Measurements from ENCODE around the gene TMEM131. TPM values are rescaled to one million over a fixed set of nuclear protein-coding genes. Genes with fewer than 3 reads are reported as not detected.

The TMEM131 gene
- total and polyA plus RNA-seq, 10 of the 15 experiments (the other 5 are each of a cell fraction or from before 2014, with no cell fraction given), result 6.0 to 48.2 (median 23.2) TPM

DNA sequence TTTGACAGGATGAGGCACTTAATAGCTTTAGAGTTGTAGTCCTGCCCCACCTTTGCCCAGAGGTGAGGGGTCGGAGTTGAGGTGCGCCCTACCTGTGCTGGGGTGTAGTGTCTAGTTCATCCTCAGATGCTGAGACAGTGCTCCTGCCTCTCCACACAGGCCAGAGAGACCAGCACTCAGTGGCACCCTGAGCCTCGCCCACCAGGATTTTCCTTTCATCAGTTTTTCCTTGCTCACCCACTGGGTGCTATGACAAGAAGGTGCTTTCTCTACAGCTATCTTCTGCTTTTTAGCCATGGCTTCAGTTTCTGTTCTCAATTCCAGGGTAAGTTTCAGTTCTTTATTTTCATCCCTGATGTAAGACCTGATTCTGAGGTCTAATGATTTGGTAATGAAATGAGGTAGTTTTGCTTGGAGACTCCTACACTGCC lies 16.8 kb upstream of the TMEM131 start:
- H3K9ac ChIP-seq (ENCODE audit: control insufficient read depth, insufficient read depth, low read length), result peak overlapping the region; percentile 76
- DNase-seq (ENCODE audit: low read depth, low spot score) (peak; percentile 88), FAIRE-seq (peak; percentile 83), ATAC-seq (peak; percentile 83)
- peak overlapping the region; percentile 46 for H3K4me3 ChIP-seq
- peak overlapping the region; percentile 32; the same call in 1 of the 2 replicates for H2AFZ ChIP-seq (ENCODE audit: control insufficient read depth, low read depth, low read length)
- H3K4me1 ChIP-seq (ENCODE audit: control insufficient read depth, insufficient read depth, low read length), result peaks cover 55% of the 10 kb centered on the region
- no peaks in the 10 kb centered on the region for H3K9me3 ChIP-seq (replicated peaks; ENCODE audit: control insufficient read depth, insufficient read depth, low read length)
- no peaks in the 10 kb centered on the region for H4K20me1 ChIP-seq (ENCODE audit: control insufficient read depth, insufficient read depth)
- ChIA-PET POLR2A (interaction anchor here (0.6 to 1.2 kb wide), 6 partner anchors 10 to 464 kb away, joined by 3 to 6 read pairs (median 4); no protein-coding TSS in a partner anchor), SMC1A (ENCODE audit: uncharacterized antibody, unreplicated experiment) (interaction anchor here (0.6 to 2.6 kb wide), 21 partner anchors 9 to 257 kb away, joined by 3 to 28 read pairs (median 4); no protein-coding TSS in a partner anchor), CTCF (interaction anchor here (0.7 to 1.3 kb wide), 5 partner anchors 15 to 440 kb away, joined by 3 to 5 read pairs (median 4); no protein-coding TSS in a partner anchor), RAD21 (ENCODE audit: unreplicated experiment) (interaction anchor here (0.7 to 3.8 kb wide), 8 partner anchors 10 to 206 kb away, joined by 3 to 26 read pairs (median 5); no protein-coding TSS in a partner anchor)
- intact Hi-C loops (cut with micrococcal nuclease; ENCODE audit: unreplicated experiment) (loop anchor here (1.0 to 10.0 kb wide), 5 partner anchors 15 to 452 kb away; partner anchors contain the start of genes TMEM131 and VWA3B), in situ Hi-C loops (cut with MboI) (loop anchor here (25.0 kb wide), 1 partner anchor 1950 kb away; no protein-coding TSS in a partner anchor)
- peak overlapping the region; percentile 97 for H3K27ac ChIP-seq (ENCODE audit: control insufficient read depth, insufficient read depth)
- WGBS (ENCODE audit: insufficient coverage, insufficient replicate concordance, low lambda C conversion rate, missing lambda C conversion rate), result 0% methylated on average over 3 of the region's 3 CpGs
- no TSS peak for BruUV-seq (replicated peaks)
- no peaks in the 10 kb centered on the region for H3K36me3 ChIP-seq (ENCODE audit: control insufficient read depth in 2 of 2, insufficient read depth in 2 of 2, low read length in 1 of 2)
- H3K27me3 ChIP-seq (replicated peaks in 1 of 2; ENCODE audit: control insufficient read depth in 2 of 2, insufficient read depth in 2 of 2, low read length in 1 of 2), result no peaks in the 10 kb centered on the region
- H3K4me2 ChIP-seq (ENCODE audit: control insufficient read depth, insufficient read depth), result peak overlapping the region; percentile 98
- no peaks in the 10 kb centered on the region for H3K79me2 ChIP-seq (ENCODE audit: control insufficient read depth, insufficient read depth, low read length)
- TF ChIP-seq EED (IDR thresholded peaks at IDR 0.05; ENCODE audit: low read depth) (peak; percentile 99), RAD21 (IDR thresholded peaks at IDR 0.05; ENCODE audit: insufficient read depth, low read depth, low read length) (0 out of 2 replicates have a peak, but pooled peaks have one; percentile 24), ZNF24 (IDR thresholded peaks at IDR 0.05) (peak; percentile 83), BCL3 (IDR thresholded peaks at IDR 0.05; ENCODE audit: borderline replicate concordance, insufficient read depth, low read depth, low read length, poor library complexity, severe bottlenecking) (peak; percentile 43), NR2F1 (conservative IDR thresholded peaks at IDR 0.05) (peak; percentile 88), RUNX3 (IDR thresholded peaks at IDR 0.05; ENCODE audit: low read length) (peak; percentile 89), MEF2B (IDR thresholded peaks at IDR 0.05; ENCODE audit: partially characterized antibody, poor library complexity, severe bottlenecking) (peak; percentile 71), POLR2AphosphoS5 (IDR thresholded peaks at IDR 0.05; ENCODE audit: low read length) (0 out of 2 replicates have a peak, but pooled peaks have one; percentile 51), BCL11A (IDR thresholded peaks at IDR 0.05; ENCODE audit: low read depth, low read length) (peak; percentile 96), MEF2A (IDR thresholded peaks at IDR 0.05; ENCODE audit: insufficient read depth, low read depth, low read length) (peak; percentile 57; the same call in 1 of the 2 replicates), SREBF2 (IDR thresholded peaks at IDR 0.05; ENCODE audit: low read length) (no peak), ETV6 (conservative IDR thresholded peaks at IDR 0.05 in 1 of 2, IDR thresholded peaks at IDR 0.05 in 1 of 2; ENCODE audit: borderline replicate concordance in 1 of 2, low read depth in 1 of 2) (peak in 1 of 2 experiments; percentile 87; a peak in 2 of 4 replicates), IKZF1 (conservative IDR thresholded peaks at IDR 0.05) (peak; percentile 99), ZBTB11 (CRISPR knock-in tag; IDR thresholded peaks at IDR 0.05) (no peak), NRF1 (conservative IDR thresholded peaks at IDR 0.05; ENCODE audit: low read depth, low read length) (no peak), NFIC (IDR thresholded peaks at IDR 0.05; ENCODE audit: low read depth, low read length) (peak; percentile 92), CREB1 (IDR thresholded peaks at IDR 0.05; ENCODE audit: low read depth) (peak; percentile 90), SUPT20H (IDR thresholded peaks at IDR 0.05; ENCODE audit: borderline replicate concordance, control insufficient read depth, low read depth, low read length) (no peak), EGR1 (IDR thresholded peaks at IDR 0.05; ENCODE audit: borderline replicate concordance in 1 of 2, low read depth in 2 of 2, low read length in 2 of 2) (no peak; a peak in 1 of 3 replicates)

Data from GM12878 (cell line).